HepG2 (cell line): ENCODE measurements around the gene CPLX1. TPM values are rescaled to one million over a fixed set of nuclear protein-coding genes. Genes with fewer than 3 reads are reported as not detected.

Experiments
- ATAC-seq: fragments of 200-7000 bp; cut with Tn5 transposase; 3 replicates; pipeline ENCODE4 v1.9.1; 2020; ENCODE audit warnings: mild to moderate bottlenecking, moderate library complexity
- BruUV-seq: library from RNA; stranded (reverse); fragments of 400-500 nt; replicated peaks from 2 replicates; lab custom pipeline; 2021; lab: Mats Ljungman, UMichigan
- CTCF ChIA-PET: fragments of 300-600 bp; formaldehyde crosslinking; extraction: SDS; loops from one replicate; lab custom pipeline; 2021; ENCODE audit warnings: low total read pairs, inconsistent platforms, low intra/inter-chr PET ratio; lab: Yijun Ruan, JAX
- POLR2A ChIA-PET: fragments of 350-600 bp; sonication (Branson Sonifier 250); formaldehyde crosslinking; loops from one replicate; lab custom pipeline; 2020; ENCODE audit warnings: antibody characterized with exemption, inconsistent platforms; lab: Yijun Ruan, JAX
- DNase-seq: peaks from one replicate; pipeline ENCODE4 v3.0.0-alpha.2; 2015; ENCODE audit warnings: low spot score
- FAIRE-seq: peaks from 3 replicates; lab custom pipeline; 2011; peaks lifted over from hg19 to GRCh38; lab: Jason Lieb, UNC
- H2AFZ ChIP-seq: one replicate; pipeline ENCODE4 v1.6.1; 2011; ENCODE audit warnings: low read length, inconsistent platforms
- H3K27ac ChIP-seq: fragments of 300-600 bp; 3 replicates; pipeline ENCODE4 v1.8.0; 2011; ENCODE audit warnings: mixed run types, mild to moderate bottlenecking, mixed read lengths, low read length, inconsistent platforms; ENCODE audit not compliant: insufficient read depth; ENCODE audit errors: extremely low read length
- H3K27me3 ChIP-seq, 2 experiments: fragments of 200-600 bp in 1 of 2; 2 replicates in 1 of 2; 3 replicates in 1 of 2; pipeline versions ENCODE4 v1.6.0 to v1.8.0; 2011; ENCODE audit warnings: low read length in 2 of 2, mild to moderate bottlenecking in 2 of 2, moderate library complexity in 2 of 2, inconsistent platforms in 1 of 2; ENCODE audit not compliant: insufficient read depth in 2 of 2, control insufficient read depth in 1 of 2
- H3K36me3 ChIP-seq, 2 experiments: fragments of 200-600 bp in 1 of 2; replicated peaks in 1 of 2; 2 replicates in 1 of 2; 3 replicates in 1 of 2; pipeline versions ENCODE4 v1.5.1 to v1.8.0; 2011; ENCODE audit warnings: low read length in 2 of 2, inconsistent platforms in 1 of 2; ENCODE audit not compliant: insufficient read depth in 2 of 2, control insufficient read depth in 1 of 2
- H3K4me1 ChIP-seq: 2 replicates; pipeline ENCODE4 v1.5.1; 2012; ENCODE audit warnings: low read length, inconsistent platforms; ENCODE audit not compliant: insufficient read depth
- H3K4me2 ChIP-seq: 2 replicates; pipeline ENCODE4 v1.6.0; 2011; ENCODE audit warnings: low read depth, low read length, inconsistent platforms
- H3K4me3 ChIP-seq, 3 experiments: fragments of 200-600 bp in 1 of 3; sonication (generic), shearing (Covaris generic) in 1 of 3; replicated peaks in 1 of 3; 2 replicates each; pipeline ENCODE4 v1.5.1; 2011 to 2016; ENCODE audit warnings: low read length in 3 of 3, inconsistent platforms in 2 of 3, low read depth in 2 of 3, mild to moderate bottlenecking in 2 of 3, control low read depth in 1 of 3, mixed read lengths in 1 of 3; ENCODE audit not compliant: insufficient read depth in 1 of 3
- H3K79me2 ChIP-seq: one replicate; pipeline ENCODE4 v1.6.1; 2011; ENCODE audit warnings: low read length, inconsistent platforms; ENCODE audit not compliant: insufficient read depth
- H3K9ac ChIP-seq: 2 replicates; pipeline ENCODE4 v1.6.0; 2011; ENCODE audit warnings: mild to moderate bottlenecking, low read depth, low read length, inconsistent platforms; ENCODE audit not compliant: insufficient read depth
- H3K9me3 ChIP-seq: 2 replicates; pipeline ENCODE4 v1.5.1; 2012; ENCODE audit warnings: mild to moderate bottlenecking, low read length
- H4K20me1 ChIP-seq: 2 replicates; pipeline ENCODE4 v1.6.0; 2011; ENCODE audit warnings: inconsistent platforms, mild to moderate bottlenecking, low read length, moderate library complexity; ENCODE audit not compliant: insufficient read depth
- FOSL2 ChIP-seq: sonication (generic); formaldehyde crosslinking; IDR thresholded peaks from 2 replicates; pipeline ENCODE4 v1.4.0; 2020; ENCODE audit warnings: missing genetic modification reagents
- HDAC1 ChIP-seq: sonication (generic); formaldehyde crosslinking; IDR thresholded peaks from 2 replicates; pipeline ENCODE4 v1.5.1; 2020; ENCODE audit warnings: mild to moderate bottlenecking, missing genetic modification reagents
- KAT2B ChIP-seq: fragments of 150-350 bp; IDR thresholded peaks from 2 replicates; pipeline ENCODE4 v1.6.1; 2014; ENCODE audit warnings: low read depth, low read length, borderline replicate concordance
- MED8 ChIP-seq: sonication (generic); formaldehyde crosslinking; IDR thresholded peaks from 2 replicates; pipeline ENCODE4 v1.8.1; 2023; ENCODE audit warnings: mild to moderate bottlenecking, missing genetic modification reagents; ENCODE audit not compliant: insufficient replicate concordance
- ZNF790 ChIP-seq: sonication (generic); formaldehyde crosslinking; IDR thresholded peaks from 2 replicates; pipeline ENCODE4 v1.8.0; 2022; ENCODE audit warnings: missing genetic modification reagents, mild to moderate bottlenecking, borderline replicate concordance
- WGBS: methylation state at CpG from one replicate; pipeline ENCODE4 v1.1.6; 2017; ENCODE audit warnings: low lambda C conversion rate; 5-methylcytosine and 5-hydroxymethylcytosine counted together
- in situ Hi-C: cut with HindIII; loops from 2 replicates; pipeline ENCODE4 v1.10.0; 2017; ENCODE audit warnings: low pct_unique_long_range_greater_than_20kb; ENCODE audit not compliant: extremely low pct_ligation_motif_present
- intact Hi-C: fragments of 100-400 bp; cut with micrococcal nuclease; formaldehyde crosslinking; loops from one replicate; pipeline ENCODE4 v1.10.0; 2022; ENCODE audit not compliant: unreplicated experiment
- polyA plus RNA-seq, 8 experiments: library from polyadenylated mRNA; depleted of rRNA in 3 of 8; stranded (reverse) in 7 of 8; unstranded in 1 of 8; fragments of >200 nt; fragmentation: Illumina TruSeq in 4 of 8; extraction: Trizol in 4 of 8; gene quantifications; 2 replicates each; pipeline versions ENCODE4 v1.2.1 to v1.2.3, GENCODE V29; 2011 to 2016; ENCODE audit warnings: low read depth in 4 of 8, missing spikeins in 1 of 8, mixed read lengths in 1 of 8; ENCODE audit not compliant: insufficient read depth in 1 of 8
- total RNA-seq, 5 experiments: library from RNA; depleted of rRNA; stranded (reverse); fragments of >200 nt; fragmentation: Illumina TruSeq; extraction: Trizol; gene quantifications; 2 replicates each; pipeline ENCODE4 v1.2.3, GENCODE V29; 2016; ENCODE audit warnings: low read depth in 1 of 5
- TF ChIP-seq, protein P1 (sequence below): IDR thresholded peaks from 2 replicates; pipeline ENCODE4 v1.6.1; 2016; ENCODE audit warnings: mild to moderate bottlenecking, missing biosample characterization, missing genetic modification reagents

CPLX1 gene
- total and polyA plus RNA-seq, 2 of the 13 experiments (the other 11 are each of a cell fraction or from before 2014, with no cell fraction given), result 0.18 TPM

DNA sequence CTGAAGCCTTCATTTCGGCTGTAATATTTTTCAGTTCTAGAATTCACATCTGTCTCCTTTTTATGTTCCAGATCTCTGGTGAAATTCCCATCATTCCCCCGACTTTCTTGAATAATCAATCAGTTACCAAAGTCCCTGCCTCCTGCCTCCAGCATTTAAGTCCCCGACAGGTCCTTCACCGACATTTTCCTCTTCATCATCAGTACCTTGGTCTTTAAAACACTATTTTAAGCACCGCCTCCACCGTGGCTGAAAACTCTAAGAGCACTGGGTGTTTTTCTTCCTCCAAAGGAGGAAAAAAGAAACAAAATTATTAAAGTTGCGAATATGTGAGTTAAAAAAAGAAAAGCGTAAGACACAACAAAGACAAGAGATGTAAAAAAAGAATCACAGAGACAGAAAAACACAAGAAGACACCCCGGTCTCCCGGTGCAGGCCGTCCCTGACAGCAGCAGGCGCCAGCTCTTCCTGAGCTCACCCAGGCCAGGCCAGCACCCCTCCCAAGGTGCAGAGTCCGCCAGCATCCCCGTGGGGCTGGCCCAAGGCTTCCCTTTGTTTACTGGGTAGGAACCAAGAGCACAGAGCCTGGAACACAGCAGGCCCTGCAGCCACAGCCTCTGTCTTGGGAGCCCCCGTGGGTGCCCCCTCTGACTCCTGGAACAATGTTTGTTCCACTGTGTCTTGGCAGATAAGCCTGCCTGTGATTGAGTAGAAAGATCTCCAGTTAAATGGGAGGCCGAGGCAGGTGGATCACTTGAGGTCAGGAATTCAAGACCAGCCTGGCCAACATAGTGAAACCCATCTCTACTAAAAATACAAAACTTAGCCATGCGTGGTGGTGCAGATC, 49.3 kb upstream of the CPLX1 start (continued):
- peak; percentile 69; the same call in 1 of the 2 replicates for TF ChIP-seq HDAC1 (CRISPR knock-in tag)
- TF ChIP-seq, protein P1, sequence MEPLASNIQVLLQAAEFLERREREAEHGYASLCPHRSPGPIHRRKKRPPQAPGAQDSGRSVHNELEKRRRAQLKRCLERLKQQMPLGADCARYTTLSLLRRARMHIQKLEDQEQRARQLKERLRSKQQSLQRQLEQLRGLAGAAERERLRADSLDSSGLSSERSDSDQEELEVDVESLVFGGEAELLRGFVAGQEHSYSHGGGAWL (CRISPR knock-in tag), result 0 out of 2 replicates have a peak, but pooled peaks have one; percentile 44

DNA sequence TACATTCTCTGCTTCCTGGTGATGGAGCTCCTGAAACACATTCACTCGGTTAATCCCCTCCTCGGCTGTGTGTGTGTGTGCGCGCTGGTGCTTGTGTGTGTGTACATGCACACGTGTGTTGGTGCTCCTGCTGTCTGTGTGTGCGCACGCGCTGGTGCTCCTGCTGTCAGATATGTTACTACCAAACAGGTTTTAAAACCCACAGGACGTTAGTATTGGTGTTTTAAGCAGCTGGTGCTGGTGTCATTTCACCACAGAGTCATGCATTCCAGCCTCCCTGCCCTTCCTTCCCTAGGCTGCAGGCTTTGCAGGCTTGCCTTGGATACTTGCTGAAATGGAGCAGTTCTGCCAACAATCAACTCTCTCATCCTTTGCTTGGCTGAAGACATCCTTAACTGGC, 48.1 kb upstream of the CPLX1 start:
- TF ChIP-seq ZNF790 (no peak), MED8 (no peak), KAT2B (no peak), FOSL2 (CRISPR knock-in tag) (no peak)
- no peak for DNase-seq
- Histone ChIP-seq H3K27ac (no peak overlapping the region), H3K9me3 (no peaks in the 10 kb centered on the region), H3K27me3 (no peaks in the 10 kb centered on the region), H3K36me3 (peaks cover 11 to 28% of the 10 kb centered on the region in 2 experiments), H3K79me2 (no peaks in the 10 kb centered on the region), H3K9ac (no peak overlapping the region), H3K4me3 (no peak overlapping the region), H2AFZ (no peak overlapping the region), H3K4me2 (no peak overlapping the region), H3K4me1 (peaks cover 22% of the 10 kb centered on the region), H4K20me1 (no peaks in the 10 kb centered on the region)
- no peak for ATAC-seq
- BruUV-seq, result no TSS peak
- intact Hi-C loops, result no loop called here
- 97% methylated on average over 9 of the region's 9 CpGs for WGBS
- in situ Hi-C loops, result no loop called here
- CTCF ChIA-PET, result no interaction called here
- FAIRE-seq, result no peak
- POLR2A ChIA-PET, result no interaction called here
